Measurements from ENCODE around the gene CHRNB2.

Gene CHRNB2

GRCh38 chr1:154548028-154548427 lies 19.6 kb upstream of the CHRNB2 start:
- no peak overlapping the region for H3K4me3 ChIP-seq (ENCODE audit: low read depth, low read length)
- TF ChIP-seq, protein P1, sequence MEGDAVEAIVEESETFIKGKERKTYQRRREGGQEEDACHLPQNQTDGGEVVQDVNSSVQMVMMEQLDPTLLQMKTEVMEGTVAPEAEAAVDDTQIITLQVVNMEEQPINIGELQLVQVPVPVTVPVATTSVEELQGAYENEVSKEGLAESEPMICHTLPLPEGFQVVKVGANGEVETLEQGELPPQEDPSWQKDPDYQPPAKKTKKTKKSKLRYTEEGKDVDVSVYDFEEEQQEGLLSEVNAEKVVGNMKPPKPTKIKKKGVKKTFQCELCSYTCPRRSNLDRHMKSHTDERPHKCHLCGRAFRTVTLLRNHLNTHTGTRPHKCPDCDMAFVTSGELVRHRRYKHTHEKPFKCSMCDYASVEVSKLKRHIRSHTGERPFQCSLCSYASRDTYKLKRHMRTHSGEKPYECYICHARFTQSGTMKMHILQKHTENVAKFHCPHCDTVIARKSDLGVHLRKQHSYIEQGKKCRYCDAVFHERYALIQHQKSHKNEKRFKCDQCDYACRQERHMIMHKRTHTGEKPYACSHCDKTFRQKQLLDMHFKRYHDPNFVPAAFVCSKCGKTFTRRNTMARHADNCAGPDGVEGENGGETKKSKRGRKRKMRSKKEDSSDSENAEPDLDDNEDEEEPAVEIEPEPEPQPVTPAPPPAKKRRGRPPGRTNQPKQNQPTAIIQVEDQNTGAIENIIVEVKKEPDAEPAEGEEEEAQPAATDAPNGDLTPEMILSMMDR (IDR thresholded peaks at IDR 0.05; ENCODE audit: insufficient read depth, low read depth, low read length, missing control alignments), result no peak
- no peak for DNase-seq (ENCODE audit: low read depth)

DNA sequence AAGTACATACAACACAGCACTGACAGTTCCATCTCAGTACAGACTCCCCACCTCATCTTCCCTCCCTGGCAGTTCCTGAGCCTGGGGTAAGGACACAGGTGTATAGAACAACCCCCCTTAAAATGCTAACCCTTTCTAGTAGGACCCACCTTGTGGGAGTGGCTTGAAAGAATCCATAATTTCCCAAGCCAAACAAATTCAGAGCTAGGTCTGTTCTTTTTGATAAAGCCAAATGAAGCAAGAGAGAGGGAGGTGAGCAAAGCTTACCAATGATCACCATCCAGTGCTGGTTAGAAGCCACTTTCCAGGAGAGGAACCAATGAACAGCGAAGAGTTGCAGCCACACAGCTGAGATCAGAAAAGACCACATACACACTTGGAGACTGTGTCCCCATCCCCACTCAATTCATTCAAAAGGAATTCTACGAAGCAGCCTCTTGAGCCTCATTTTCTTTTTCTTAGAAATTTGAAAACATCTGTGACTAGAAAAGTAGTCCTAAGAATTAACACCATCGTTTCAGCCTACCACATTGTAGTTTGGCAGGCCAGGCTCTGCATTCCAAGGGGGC lies 18.3 kb upstream of the CHRNB2 start:
- TF ChIP-seq, protein P1 (IDR thresholded peaks at IDR 0.05; ENCODE audit: insufficient read depth, low read depth, low read length, missing control alignments), result no peak
- H3K4me3 ChIP-seq (ENCODE audit: low read depth, low read length), result no peak overlapping the region
- no peak for DNase-seq (ENCODE audit: low read depth)

DNA sequence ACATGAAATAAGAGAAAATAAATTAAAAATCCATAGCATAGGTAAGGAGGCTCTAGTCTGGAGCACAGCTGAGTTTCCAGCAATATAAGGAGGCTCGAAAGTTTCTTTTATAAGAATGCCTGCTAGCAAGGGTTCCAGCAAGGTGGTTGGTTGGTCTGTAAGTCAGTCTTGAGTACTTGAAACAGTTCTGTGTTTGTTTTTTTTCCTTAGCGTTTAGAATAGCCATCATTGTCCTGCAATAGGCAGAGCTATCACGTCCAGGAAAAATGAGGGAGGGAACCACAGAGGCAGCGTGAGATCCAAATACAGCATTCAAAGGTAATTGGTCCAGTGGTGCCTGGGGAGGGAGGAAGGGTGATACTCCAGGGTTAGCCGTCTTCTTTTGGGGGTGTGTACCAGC lies 17.5 kb upstream of the CHRNB2 start:
- DNase-seq (ENCODE audit: low read depth), result no peak
- H3K4me3 ChIP-seq (ENCODE audit: low read depth, low read length), result no peak overlapping the region
- TF ChIP-seq, protein P1 (IDR thresholded peaks at IDR 0.05; ENCODE audit: insufficient read depth, low read depth, low read length, missing control alignments), result no peak

GRCh38 chr1:154550657-154551056 lies 16.9 kb upstream of the CHRNB2 start:
- TF ChIP-seq, protein P1 (IDR thresholded peaks at IDR 0.05; ENCODE audit: insufficient read depth, low read depth, low read length, missing control alignments), result no peak
- no peak overlapping the region for H3K4me3 ChIP-seq (ENCODE audit: low read depth, low read length)
- peak; percentile 24 for DNase-seq (ENCODE audit: low read depth)

GRCh38 chr1:154551474-154551873 lies 16.1 kb upstream of the CHRNB2 start:
- TF ChIP-seq, protein P1 (IDR thresholded peaks at IDR 0.05; ENCODE audit: insufficient read depth, low read depth, low read length, missing control alignments), result no peak
- DNase-seq (ENCODE audit: low read depth), result no peak
- no peak overlapping the region for H3K4me3 ChIP-seq (ENCODE audit: low read depth, low read length)

DNA sequence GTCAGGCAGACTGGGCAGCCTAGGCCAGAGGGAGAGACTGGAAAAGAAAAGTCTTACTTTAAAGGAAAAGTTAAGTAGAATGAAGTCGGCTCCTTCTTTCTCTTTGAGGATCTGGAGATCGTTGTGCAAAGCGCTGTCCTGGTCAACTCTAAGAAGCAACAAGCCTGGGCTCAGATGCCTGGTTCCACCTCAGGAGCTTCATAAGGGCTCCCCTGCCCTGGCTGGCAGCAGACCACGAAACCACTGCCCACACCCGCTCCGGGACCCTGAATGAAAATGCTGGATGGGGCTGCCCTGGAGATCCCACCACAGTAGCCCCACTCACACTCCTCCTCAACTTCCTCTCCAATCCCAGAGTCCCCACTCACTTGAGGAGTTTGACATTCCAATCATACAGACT lies 15.5 kb upstream of the CHRNB2 start:
- no peak overlapping the region for H3K4me3 ChIP-seq (ENCODE audit: low read depth, low read length)
- TF ChIP-seq, protein P1 (IDR thresholded peaks at IDR 0.05; ENCODE audit: insufficient read depth, low read depth, low read length, missing control alignments), result no peak
- no peak for DNase-seq (ENCODE audit: low read depth)

Data from GM12865 (cell line).